HFFc6 (cell line): Measurements from ENCODE around the gene METTL25. TPM values are rescaled to one million over a fixed set of nuclear protein-coding genes. Genes with fewer than 3 reads are reported as not detected.

Experiments used
- DNase-seq: peaks from one replicate; pipeline ENCODE4 v3.0.0-alpha.2; 2018
- H3K27ac Mint-ChIP-seq: 2 replicates; pipeline ENCODE4 v1.8.0; 2020; ENCODE audit warnings: mild to moderate bottlenecking, mixed read lengths
- H3K27me3 Mint-ChIP-seq: 2 replicates; pipeline ENCODE4 v1.8.0; 2021; ENCODE audit warnings: mild to moderate bottlenecking, moderate library complexity, mixed read lengths; ENCODE audit not compliant: insufficient read depth
- H3K36me3 Mint-ChIP-seq: 2 replicates; pipeline ENCODE4 v1.8.0; 2021; ENCODE audit warnings: low read depth, mixed read lengths
- H3K4me1 Mint-ChIP-seq: 2 replicates; pipeline ENCODE4 v1.8.0; 2020; ENCODE audit warnings: low read depth, mixed read lengths
- H3K4me3 Mint-ChIP-seq: 2 replicates; pipeline ENCODE4 v1.8.0; 2020; ENCODE audit warnings: mild to moderate bottlenecking, moderate library complexity, mixed read lengths
- H3K9me3 Mint-ChIP-seq: 2 replicates; pipeline ENCODE4 v1.8.0; 2020; ENCODE audit warnings: mild to moderate bottlenecking, mixed read lengths
- CTCF ChIP-seq: fragments of 200-600 bp; sonication (generic); IDR thresholded peaks from 2 replicates; pipeline ENCODE4 v1.5.0; 2021; ENCODE audit warnings: antibody characterized with exemption, mild to moderate bottlenecking
- total RNA-seq, 6 experiments: library from RNA; stranded (reverse); fragmentation: NEBNext Ultra II Directional; extraction: Animal tissue kit (Norgen Biotek cat#: 25700); gene quantifications; 2 replicates in 1 of 6; 3 replicates in 5 of 6; pipeline ENCODE4 v1.2.3, GENCODE V29; 2021

The METTL25 gene
- total RNA-seq, 6 experiments from 2014 or later = 4.5 to 7.3 (median 5.8) TPM

GRCh38 chr12:82468563-82468962, 110.2 kb downstream of the METTL25 start:
- no peaks in the 10 kb centered on the region for H3K27me3 Mint-ChIP-seq
- H3K9me3 Mint-ChIP-seq = no peaks in the 10 kb centered on the region
- no peak overlapping the region for H3K4me3 Mint-ChIP-seq
- H3K36me3 Mint-ChIP-seq = peaks cover 7% of the 10 kb centered on the region; the same call in 1 of the 2 replicates
- no peak for TF ChIP-seq CTCF
- H3K27ac Mint-ChIP-seq = no peak overlapping the region
- DNase-seq = no peak
- peaks cover 15% of the 10 kb centered on the region for H3K4me1 Mint-ChIP-seq

GRCh38 chr12:82470906-82471512, 112.7 kb downstream of the METTL25 start:
- Mint-ChIP-seq H3K4me3 (no peak overlapping the region), H3K27me3 (no peaks in the 10 kb centered on the region), H3K9me3 (no peaks in the 10 kb centered on the region), H3K36me3 (peaks cover 11% of the 10 kb centered on the region), H3K27ac (no peak overlapping the region), H3K4me1 (peaks cover 24% of the 10 kb centered on the region)
- DNase-seq = no peak
- no peak for TF ChIP-seq CTCF

GRCh38 chr12:82473111-82473754, 114.9 kb downstream of the METTL25 start:
- Mint-ChIP-seq H3K9me3 (no peaks in the 10 kb centered on the region), H3K27ac (peak overlapping the region; percentile 9; the same call in 1 of the 2 replicates), H3K36me3 (peaks cover 11% of the 10 kb centered on the region), H3K27me3 (no peaks in the 10 kb centered on the region), H3K4me3 (no peak overlapping the region), H3K4me1 (peaks cover 26% of the 10 kb centered on the region)
- no peak for DNase-seq
- no peak for TF ChIP-seq CTCF

- TF ChIP-seq CTCF = no peak
- H3K27ac Mint-ChIP-seq = peak overlapping the region; percentile 76
- H3K4me1 Mint-ChIP-seq = peaks cover 28% of the 10 kb centered on the region
- H3K27me3 Mint-ChIP-seq = no peaks in the 10 kb centered on the region
- peaks cover 11% of the 10 kb centered on the region for H3K36me3 Mint-ChIP-seq
- no peak for DNase-seq
- no peaks in the 10 kb centered on the region for H3K9me3 Mint-ChIP-seq
- H3K4me3 Mint-ChIP-seq = peak overlapping the region; percentile 53
Observed at GRCh38 chr12:82474181-82474797, 116.0 kb downstream of the METTL25 start.

- H3K4me3 Mint-ChIP-seq = peak overlapping the region; percentile 53
- no peaks in the 10 kb centered on the region for H3K27me3 Mint-ChIP-seq
- peak; percentile 53 for DNase-seq
Observed at GRCh38 chr12:82474798-82475184, 116.5 kb downstream of the METTL25 start.

More at GRCh38 chr12:82474798-82475184, 116.5 kb downstream of the METTL25 start:
- H3K4me1 Mint-ChIP-seq = peaks cover 33% of the 10 kb centered on the region
- TF ChIP-seq CTCF = no peak
- no peaks in the 10 kb centered on the region for H3K9me3 Mint-ChIP-seq
- peak overlapping the region; percentile 76 for H3K27ac Mint-ChIP-seq
- peaks cover 11% of the 10 kb centered on the region for H3K36me3 Mint-ChIP-seq
